HG03097 (cell line): ENCODE results near the gene PEX11B.
A peak's percentile ranks its signal among the peaks of the same experiment; 100 is the strongest.
"Not testable (repeated sequence)": the region's sequence is repeated elsewhere in the genome, so short reads cannot be mapped to it uniquely, and the experiment has no call there.

Source experiments
- ATAC-seq: cut with Tn5 transposase; IDR thresholded peaks from one replicate; pipeline ENCODE4 v1.9.1; 2021; ENCODE audit not compliant: unreplicated experiment, low FRiP score

The PEX11B gene

DNA sequence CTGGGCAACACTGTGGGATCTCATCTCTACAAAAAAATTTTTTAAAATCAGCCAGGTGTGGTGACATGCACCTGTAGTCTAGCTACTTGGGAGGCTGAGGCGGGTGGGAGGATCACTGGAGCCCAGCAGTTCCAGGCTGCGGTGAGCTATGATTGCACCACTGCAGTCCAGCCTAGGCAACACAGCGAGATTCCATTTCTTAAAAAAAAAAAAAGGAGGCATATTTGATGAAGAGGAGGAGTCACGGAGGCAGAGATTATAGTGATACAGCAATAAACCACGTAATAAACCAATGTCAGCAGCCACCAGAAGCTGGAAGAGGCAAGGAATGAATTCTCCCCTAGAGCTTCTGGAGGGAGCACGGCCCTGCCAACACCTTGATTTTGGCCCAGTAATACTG lies 35.3 kb upstream of the PEX11B start:
- ATAC-seq = no peak

DNA sequence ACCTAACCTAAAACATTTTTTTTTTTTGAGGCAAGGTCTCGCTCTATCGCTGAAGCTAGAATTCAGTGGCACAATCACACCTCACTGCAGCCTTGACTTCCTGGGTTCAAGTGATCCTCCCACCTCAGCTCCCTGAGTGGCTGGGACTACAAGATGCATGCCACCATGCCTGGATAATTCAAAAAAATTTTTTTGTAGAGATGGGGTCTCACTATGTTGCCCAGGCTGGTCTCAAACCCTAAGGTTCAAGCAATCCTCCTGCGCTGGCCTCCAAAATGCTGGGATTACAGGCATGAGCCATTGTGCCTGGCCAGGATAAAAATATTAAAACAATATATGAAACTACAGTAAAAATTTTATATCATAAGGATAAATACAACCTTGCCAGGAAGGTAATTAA lies 34.4 kb upstream of the PEX11B start:
- ATAC-seq = no peak

DNA sequence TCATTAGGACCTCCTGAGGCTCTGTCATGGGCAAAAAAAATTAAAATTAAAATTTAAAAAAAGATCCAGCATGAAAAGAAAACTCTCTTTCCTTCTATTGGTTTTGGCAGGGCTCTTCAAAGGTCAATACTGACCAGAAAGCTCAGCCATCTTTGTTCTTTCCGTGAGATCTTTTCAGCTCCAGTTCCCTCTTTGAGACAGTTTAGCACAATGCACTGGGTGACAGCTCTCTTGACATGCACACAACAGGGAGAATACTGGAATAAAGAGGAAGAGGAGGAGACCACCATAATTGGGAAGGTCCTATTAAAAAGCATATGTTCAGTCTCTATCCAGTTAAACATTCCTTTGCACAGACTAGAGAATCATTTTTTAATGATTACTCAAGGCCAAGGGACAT lies 33.0 kb upstream of the PEX11B start:
- no peak for ATAC-seq

DNA sequence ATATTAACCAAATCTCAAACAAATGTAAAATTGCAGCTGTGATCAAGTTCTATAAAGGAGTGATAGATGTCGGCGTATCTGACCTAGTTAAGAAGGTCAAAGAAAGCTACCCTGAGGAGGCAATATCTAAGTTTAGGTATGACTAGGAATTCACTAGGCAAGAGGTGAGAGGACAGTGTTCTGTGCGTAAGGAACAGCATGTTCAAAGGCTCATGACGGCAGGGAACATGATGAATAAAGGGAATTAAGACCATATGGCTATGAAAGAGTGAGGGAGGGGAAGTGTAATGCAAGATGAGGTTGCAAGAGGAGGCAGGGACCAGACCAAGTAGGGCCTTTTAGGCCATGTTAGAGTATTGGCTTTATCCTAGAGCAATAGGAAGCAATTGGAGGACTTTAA lies 30.7 kb upstream of the PEX11B start:
- no peak for ATAC-seq

DNA sequence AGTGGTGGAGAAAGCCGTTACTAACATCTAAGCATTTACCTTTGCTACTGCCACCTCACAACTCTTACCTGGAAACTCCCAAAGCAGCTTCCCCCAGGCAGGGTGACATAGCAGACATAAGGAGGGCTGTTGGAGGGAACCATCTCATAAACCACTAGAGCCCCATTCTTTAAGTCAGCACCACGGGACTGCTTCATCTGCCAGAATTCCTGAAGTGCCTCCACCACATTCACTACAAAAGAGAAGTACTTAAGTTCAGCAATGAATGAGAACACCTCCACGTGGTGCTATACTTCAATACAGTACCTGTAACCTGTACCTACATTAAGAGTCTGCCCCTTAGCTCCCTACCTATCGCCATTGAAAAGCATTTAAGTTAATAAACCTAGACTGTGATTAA lies 29.0 kb upstream of the PEX11B start:
- ATAC-seq = no peak

DNA sequence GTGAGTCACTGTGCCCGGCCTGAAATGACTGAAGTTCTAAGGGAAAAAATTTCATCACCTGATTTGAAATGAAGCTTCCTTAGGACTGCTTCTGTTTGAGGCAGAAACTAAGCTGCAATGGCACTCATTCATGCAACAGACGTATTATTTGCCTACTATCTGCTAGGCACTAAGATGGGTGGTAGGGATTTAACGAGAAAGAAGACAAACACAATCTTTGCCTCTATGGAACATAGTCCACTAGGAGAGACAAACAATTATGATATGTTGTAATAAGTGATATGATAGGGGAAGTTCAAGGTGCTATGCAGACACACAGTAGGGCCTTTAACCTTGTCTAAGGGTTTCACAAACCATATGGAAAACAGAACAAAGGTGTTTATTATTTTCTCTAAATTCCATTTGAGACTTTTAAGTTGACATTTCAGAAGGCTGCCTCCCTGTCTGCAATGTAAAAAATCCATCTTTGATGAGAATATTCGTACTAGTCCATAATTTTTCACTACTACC lies 28.0 kb upstream of the PEX11B start:
- ATAC-seq = no peak

DNA sequence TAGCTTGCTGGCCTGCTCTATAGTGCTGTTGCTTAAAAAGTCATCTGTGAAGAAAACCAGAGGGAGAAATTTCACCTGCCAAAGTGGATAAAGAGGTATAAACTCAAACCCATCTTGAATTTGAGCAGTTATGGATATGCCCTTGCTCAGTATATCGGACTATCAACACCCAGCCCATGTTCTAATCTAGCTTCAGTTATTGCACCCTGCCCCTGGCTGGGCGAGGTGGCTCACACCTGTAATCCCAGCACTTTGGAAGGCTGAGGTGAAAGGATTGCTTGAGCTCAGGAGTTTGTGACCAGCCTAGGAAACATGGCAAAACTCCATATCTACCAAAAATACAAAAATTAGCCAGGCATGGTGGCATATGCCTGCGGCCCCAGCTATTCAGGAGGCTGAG lies 26.0 kb upstream of the PEX11B start:
- ATAC-seq = no peak

DNA sequence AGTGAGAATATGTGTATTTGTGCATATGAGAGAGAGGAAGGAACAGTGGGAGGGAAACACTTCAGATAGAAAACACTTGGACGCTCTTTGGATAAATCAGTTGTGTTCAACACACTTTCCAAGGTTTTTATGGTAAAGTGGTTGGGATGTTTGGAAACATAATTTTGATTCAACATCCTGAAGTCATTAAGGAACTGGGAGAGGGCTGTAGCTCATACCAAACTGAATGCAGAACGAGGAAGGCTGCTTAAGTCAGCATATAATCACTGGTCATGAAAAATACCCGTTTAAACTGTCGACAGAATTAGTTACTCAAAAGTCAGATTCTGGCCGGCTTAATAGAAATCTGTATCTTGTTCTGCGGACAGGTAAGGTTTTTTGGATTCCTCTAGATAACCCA lies 24.4 kb upstream of the PEX11B start:
- ATAC-seq = no peak

DNA sequence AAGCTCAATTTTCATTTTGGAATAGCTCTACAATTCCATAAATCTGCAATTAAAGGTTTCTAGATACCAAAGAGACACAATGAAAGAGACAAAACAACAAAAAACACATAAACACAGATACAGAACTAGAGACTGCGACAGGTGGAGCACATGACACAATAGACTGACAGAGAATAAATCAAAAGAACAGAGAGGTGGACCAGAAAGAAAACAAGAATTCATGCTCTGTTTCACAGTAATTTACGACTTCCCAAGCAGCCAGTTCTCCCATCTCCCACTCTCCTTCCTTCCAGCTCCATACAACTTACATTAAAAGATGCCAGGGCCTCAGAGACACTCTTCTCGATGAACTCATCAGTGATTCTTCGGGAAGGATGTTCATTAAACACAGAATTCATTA lies 23.9 kb upstream of the PEX11B start:
- ATAC-seq = no peak

DNA sequence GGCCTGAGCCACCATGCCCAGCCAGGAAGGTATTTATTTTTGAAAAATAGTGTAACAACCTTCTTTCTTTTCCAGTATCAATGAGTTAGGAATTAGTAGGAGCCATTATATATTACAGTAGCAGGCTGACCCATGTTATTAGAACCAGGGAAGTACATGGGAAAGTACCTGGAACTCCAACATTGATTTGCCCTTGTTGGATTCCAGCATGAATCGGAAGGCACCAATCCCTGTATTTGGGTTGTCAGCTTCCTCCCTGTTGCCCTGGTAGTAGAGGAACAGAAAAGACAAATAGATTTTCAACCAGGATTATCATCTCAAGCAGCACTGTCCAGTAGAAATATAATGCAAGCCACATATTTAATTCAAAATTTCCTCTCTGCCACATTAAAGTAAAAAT lies 18.9 kb upstream of the PEX11B start:
- no peak for ATAC-seq

DNA sequence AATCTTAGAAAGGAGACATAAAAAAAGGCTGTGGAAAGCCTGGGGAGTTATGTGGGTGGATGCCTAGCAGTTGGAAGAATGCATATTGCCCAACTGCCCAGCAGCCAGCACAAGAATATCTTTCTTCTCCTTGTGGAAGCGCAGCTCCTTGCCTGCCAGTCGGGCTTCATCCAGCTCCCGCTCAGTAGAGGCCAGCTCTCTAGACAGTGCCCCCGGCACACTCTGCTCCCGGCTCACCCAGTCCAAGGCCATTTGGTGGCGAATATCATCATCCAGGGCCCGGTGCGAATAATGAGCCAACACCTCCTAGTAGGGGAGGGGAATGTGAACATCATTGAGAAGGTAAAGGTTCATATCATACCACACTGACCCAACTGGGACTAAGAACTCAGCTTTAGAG lies 17.7 kb upstream of the PEX11B start:
- no peak for ATAC-seq

DNA sequence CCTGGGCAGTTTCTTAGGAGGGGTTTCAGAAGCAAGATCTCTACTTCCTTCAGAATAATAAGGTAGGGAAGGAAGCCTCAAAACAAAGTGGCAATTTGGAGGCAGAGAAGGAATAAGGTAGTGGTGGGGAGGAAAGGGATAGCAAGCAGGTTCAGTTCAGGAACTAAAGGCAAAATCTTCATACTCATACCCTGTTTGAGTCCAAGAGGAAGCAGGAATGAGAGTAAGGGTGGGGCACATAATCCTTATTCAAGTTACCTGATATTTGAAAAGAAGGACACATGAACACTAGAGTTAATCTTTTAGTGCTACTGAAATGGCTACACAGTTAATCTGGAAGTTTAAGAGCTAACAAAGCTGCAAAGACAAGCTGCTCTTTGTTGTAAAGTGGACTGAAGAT lies 17.2 kb upstream of the PEX11B start:
- ATAC-seq = no peak

DNA sequence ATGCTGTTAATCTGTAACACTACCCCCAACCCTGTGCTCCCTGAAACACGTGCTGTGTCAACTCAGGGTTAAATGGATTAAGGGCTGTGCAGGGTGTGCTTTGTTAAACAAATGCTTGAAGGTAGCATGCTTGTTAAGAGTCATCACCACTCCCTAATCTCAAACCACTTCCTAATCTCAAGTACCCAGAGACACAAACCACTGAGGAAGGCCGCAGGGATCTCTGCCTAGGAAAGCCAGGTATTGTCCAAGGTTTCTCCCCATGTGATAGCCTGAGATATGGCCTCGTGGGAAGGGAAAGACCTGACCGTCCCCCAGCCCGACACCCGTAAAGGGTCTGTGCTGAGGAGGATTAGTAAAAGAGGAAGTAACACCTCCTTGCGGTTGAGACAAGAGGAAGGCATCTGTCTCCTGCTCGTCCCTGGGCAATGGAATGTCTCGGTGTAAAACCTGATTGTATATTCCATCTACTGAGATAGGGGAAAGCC lies 14.0 kb upstream of the PEX11B start:
- not testable (repeated sequence) for ATAC-seq

DNA sequence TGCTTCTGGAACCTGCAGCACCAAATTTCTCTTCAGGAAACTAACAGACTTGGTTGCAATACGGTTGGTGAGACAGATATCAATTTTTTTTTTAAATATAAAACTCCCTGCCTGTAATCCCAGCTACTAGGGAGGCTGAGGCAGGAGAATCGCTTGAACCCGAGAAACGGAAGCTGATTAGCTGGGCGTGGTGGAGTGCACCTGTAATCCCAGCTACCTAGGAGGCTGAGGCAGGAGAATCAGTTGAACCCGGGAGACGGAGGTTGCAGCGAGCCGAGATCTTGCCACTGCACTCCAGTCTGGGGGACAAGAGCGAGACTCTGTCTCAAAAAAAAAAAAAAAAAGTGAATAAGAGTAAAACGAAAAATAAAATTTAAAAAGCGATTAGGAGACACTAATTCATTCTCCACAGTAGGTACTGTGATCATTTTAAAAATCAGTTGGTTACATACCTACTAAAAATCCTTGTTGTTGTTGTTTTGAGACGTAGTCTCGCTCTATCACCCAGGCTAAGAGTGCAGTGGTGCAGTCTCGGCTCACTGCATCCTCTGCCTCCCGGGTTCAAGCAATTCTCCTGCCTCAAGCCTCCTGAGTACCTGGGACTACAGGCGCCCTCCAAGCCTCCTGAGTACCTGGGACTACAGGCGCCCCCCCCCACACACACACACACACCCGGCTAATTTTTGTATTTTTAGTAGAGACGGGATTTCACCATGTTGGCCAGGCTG lies 9.6 kb upstream of the PEX11B start:
- no peak for ATAC-seq

DNA sequence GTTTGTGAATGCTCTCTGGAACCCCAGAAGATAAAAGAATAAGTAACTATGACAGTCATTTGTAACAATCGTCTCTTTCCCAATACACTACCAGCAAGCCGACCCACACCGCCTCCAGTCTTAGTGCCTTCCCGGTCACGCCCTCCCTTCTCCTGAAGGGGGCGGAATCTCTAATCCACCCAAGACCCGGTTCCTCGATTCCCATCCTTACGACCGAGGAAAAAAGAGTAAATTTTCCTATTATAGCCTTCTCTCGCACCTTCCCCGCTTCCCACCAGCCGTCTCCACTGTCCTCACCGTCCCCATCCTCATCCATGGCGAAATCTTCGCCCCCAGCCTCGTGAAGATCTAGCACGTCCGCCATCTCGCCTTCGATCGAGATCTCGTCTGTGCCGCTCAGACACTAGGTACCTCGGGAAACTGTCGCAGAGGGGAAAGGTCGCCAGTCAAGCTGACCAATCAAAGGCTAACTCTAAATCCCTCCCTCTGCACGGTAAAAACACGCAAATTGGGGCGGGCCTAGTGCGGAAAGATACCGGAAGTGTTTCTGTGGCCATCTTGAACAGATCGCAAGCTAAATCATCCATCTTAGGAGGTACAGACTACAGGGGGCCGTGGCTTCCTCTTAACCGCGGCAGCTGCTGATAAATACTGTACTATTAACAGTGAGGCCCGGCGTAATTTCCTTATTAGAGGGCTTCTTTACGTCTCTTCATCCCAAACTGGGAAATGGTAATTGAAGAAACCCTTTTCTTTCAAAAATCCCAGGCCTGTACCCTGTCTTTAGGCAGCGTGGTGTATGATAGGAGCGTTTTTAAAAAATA lies 8.8 kb upstream of the PEX11B start, which contains the start of gene RBM8A:
TSS of gene RBM8A (minus strand) at position 422 of the 824 bp plus-strand sequence. CDS start at position 364, 58 bp downstream.
- ATAC-seq = peak; percentile 97

DNA sequence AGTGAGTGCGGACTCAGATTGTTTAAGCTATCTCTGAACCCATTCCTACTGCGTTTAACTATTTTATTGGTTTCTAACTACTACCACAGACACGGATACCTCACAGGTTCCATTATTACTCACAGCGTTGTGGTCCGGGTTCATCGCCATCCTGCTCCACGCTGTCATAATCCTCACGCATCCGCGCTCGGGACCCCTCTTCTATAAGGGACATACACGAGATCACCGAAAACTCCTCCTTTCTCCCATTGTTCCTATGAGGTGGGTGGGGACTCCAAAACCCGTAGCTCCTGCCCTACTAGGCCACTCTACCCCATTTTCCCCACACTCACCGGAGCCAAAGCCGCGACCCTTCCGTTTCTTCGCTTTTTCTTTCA lies 8.2 kb upstream of the PEX11B start:
- ATAC-seq = no peak

DNA sequence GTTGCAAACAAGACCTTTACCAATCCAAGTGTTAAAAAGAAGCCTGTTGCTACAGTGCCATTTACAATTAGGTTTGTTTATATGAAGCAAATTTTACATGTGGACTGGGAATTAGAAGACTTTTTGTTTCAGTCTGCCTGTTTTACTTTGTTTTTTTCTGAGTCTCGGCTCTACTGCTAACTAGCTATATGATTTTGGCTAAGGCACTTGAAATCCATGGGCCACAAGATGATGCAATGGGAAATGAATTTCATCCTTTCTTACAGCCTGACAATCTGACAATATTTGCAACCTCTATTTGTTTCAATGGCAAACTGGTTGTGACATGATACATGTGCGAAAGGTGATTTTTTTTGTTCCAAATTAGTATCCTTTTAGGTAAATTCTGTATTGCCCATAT lies 3.7 kb upstream of the PEX11B start:
- no peak for ATAC-seq

DNA sequence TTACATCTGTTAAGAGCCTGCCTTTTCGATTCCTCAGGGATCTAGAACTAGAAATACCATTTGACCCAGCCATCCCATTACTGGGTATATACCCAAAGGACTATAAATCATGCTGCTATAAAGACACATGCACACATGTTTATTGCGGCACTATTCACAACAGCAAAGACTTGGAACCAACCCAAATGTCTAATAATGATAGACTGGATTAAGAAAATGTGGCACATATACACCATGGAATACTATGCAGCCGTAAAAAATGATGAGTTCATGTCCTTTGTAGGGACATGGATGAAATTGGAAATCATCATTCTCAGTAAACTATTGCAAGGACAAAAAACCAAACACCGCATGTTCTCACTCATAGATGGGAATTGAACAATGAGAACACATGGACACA lies 1.8 kb upstream of the PEX11B start:
- ATAC-seq = not testable (repeated sequence)

DNA sequence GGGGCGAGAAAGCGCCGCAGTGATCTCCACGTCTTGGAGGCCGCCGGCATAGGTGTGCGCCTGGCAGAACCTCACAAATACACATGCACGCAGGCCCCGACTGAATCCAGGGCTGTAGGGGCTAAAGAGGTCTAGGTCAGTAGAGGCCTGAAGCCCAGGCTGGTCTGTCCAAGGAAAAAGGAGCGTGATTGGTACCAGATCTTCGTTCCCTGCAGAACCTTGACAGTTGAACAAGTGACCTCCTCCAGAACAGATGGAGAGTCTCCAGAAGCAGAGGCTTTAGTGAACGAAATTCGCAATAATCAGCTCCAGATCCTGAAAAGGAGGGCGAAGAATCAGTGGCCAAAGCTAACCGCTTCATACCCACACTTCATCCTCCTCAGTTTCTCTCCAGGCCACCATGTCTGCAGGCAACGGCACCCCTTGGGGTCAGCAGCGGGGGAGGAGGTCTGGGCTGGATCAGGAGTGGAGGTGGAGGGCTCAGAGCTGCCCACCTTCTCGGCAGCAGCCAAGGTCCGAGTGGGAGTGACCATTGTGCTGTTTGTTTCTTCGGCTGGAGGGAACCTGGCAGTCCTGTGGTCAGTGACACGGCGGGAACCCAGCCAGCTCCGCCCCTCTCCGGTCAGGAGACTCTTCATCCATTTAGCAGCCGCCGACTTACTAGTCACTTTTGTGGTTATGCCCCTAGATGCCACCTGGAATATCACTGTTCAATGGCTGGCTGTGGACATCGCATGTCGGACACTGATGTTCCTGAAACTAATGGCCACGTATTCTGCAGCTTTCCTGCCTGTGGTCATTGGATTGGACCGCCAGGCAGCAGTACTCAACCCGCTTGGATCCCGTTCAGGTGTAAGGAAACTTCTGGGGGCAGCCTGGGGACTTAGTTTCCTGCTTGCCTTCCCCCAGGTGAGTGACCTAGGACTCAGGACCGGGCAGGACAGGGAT lies 749 bp upstream of the PEX11B start:
- peak; percentile 18 for ATAC-seq

DNA sequence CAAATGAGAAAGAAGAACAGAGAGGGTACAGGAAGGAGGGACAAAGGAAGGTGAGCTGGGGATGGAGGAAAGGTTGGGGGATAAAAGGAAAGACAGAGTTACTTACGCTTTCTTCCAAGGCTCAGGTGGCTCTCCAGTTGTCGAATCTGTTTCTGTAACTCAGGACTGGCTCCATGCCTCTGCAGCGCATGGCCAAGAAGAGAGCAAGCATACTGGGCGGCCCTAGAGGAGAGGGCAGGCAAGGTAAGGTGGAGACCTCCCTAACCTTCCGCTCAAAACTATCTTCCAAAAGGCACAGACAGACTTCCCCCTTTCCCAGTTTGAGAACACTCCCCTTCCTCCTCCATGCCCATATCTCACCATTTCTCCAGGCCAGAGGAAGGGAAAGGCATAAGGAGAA lies 922 bp downstream of the PEX11B start:
- ATAC-seq = no peak

DNA sequence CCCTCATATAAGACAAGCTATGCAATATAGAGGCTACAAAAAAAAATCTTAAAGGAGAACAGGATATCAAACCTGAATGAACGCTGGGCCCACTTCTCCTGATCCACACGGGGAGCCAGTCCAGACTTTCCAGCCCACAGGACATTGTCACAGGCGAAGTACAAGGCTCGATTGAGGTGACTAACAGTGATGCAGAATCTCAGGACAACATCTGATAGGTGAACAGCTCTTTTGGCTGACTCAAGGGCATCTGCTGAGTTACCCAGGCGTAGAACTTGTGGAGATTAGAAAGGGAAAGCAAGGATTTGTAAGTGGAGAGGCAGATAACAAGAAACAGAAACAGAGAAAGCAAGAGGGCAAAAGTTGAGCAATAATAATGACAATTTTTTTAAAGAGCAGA lies 1.8 kb downstream of the PEX11B start:
- ATAC-seq = no peak
